GM19099 (cell line): ENCODE results near the gene CORO2B.

ENCODE experiments used
- POLR2A ChIP-seq: IDR thresholded peaks from 3 replicates; pipeline ENCODE4 v1.6.1; 2011; ENCODE audit warnings: low read depth; ENCODE audit not compliant: insufficient read length; ENCODE audit errors: extremely low read depth

The CORO2B gene

DNA sequence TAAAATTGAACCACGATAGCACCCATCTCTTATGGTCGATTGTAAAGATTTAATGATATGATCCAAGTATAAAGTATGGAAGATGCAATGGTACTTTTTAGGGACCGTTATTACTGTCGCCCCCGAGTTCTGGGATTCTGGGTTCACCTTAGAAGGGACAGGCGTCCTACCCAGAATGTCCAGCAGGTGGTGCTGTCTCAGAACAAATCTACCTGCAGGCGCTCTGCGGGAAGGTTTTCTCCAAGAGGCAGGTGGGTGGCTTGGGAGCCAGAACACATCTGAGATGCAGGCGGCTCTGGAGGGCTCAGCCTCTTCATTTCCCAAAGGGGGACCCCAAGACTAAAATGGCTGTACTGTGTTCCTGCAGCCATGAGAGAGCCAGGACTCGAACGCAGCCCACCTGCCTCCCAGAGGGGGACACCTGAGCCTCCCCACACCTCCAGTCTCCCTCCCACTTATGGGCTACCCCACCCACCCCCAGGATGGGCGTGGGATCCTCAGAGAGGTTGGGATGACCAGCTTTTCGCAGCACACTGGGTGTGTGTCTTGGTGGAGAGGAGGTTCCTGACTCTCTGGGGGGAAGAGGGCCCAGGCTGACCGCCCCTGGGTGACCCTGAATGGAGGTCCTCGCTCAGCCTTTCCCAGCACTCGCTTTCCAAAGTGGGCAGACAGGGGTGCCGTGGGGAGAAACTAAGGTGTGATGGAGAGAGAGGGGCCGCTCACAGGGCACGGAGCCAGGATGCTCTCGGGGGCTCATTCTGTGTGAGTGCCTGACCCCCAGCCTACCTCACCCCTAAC lies 28.1 kb upstream of the CORO2B start:
- no peak for TF ChIP-seq POLR2A

DNA sequence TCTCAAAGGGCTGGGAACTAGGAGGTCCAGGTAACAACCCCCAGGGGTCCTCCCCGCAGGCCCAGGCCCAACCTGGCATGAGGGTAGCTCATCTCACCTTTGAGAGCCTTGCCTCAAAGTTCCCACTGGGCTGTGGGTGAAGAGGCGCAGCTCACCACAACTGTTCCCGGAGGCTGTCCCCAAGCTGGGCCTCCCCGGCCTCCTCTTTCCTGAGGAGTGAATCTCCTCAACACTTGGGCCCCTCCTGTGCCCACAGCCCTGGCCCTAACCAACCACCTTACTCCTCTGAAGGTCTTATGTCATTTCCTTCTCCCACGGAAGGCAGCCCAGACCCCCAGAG lies 27.5 kb upstream of the CORO2B start:
- TF ChIP-seq POLR2A: no peak

DNA sequence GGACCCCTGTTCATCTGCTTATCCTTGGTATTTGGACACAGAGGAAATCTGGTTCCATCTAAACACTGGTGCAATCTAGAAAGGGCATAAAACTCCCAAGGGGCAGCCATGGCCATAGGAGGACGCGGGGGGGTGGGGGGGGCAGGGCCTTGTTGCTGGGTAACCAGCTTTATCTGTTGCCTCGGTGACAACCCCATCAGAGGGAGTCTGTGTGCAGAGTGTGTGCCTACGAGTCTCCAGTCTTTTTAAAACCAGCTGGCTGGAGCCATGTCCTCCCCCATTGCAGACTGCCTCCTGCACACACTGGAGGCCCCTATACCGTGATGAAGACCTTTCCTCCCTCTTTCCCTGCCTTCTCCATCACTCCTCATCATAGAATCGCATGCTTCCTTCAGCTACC lies 26.4 kb upstream of the CORO2B start:
- no peak for TF ChIP-seq POLR2A

DNA sequence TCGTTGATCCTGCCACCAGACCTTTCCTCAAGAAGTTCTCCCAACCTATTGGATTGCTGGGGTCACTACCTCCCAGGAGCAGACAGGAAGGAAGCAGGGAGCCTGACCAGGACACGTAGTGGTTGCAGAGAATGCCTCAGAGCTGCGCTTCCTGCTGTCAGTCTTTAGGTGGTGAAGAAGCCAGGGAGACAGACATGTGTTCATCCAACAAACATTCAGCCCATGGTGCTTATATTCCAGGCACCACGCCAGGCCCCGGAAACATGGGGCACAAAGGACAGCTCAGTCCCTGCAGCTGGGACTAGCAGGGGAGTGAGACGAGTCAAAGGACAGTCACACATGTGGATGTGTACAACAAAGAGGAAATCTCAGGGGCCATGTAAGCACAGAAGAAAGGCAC lies 26.0 kb upstream of the CORO2B start:
- TF ChIP-seq POLR2A: no peak

DNA sequence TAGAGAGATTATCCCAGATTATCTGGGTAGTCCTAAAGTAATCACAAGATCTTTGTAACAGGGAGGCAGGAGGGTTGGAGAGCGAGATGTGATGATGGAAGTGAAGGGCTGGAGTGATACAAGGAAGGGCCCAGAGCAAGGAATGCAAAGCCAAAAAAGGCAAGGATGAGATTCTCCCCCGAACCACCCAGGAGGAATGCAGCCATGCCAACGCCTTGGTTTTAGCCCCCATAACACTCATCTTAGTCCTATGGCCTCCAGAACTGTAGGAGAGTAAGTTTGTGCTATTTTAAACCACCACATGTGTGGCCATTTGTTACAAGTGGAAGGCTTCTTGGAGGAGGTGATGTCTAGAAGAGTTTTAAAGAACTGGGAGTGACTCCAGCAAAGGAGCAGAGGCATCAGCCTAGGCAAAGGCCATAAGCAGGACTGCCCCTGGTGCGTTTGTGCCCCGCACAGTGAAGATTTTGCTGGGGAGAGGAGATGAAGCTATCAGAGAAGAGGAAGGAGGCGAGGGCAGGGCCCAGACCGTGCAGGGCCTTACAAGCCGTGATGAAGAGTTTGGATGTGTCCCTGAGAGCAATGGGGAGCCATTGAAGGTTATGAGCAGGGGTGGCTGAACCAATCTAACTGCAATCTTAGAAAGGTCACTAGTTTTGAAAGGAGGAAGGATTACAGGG lies 25.3 kb upstream of the CORO2B start:
- TF ChIP-seq POLR2A: no peak

DNA sequence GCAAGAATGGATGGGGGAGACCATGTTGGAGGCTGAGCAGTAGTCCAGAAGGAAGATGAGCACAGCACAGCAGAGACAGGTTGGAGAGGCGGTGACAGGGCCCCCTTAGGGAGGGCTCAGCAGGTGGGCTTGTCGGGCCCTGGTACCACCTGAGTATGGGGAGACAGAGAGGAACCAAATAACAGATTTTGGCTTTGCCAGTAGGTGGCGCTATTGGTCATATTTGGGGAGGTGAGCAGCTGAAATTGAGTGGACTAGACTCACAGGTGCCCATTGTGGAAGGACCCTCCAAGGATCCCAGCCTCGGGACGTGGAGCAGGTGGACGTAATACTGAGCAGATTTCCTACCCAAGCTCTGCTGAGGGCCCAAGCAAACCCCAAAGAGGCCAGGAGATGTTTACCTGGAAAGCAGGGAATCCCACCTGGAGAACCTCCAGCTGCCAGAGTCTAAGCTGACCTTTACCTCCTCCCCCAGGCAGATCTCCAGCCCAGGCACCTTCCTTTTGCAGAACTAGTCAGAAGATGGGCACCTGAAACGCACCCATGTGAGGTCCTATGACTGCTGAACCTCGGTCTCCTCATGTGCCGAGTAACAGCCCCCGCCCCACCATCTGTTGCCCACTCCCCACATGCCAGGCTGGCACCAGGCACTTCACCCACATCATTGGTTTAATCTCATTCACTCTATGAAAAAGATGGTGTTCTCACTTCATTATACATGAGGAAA lies 24.6 kb upstream of the CORO2B start:
- TF ChIP-seq POLR2A: no peak

DNA sequence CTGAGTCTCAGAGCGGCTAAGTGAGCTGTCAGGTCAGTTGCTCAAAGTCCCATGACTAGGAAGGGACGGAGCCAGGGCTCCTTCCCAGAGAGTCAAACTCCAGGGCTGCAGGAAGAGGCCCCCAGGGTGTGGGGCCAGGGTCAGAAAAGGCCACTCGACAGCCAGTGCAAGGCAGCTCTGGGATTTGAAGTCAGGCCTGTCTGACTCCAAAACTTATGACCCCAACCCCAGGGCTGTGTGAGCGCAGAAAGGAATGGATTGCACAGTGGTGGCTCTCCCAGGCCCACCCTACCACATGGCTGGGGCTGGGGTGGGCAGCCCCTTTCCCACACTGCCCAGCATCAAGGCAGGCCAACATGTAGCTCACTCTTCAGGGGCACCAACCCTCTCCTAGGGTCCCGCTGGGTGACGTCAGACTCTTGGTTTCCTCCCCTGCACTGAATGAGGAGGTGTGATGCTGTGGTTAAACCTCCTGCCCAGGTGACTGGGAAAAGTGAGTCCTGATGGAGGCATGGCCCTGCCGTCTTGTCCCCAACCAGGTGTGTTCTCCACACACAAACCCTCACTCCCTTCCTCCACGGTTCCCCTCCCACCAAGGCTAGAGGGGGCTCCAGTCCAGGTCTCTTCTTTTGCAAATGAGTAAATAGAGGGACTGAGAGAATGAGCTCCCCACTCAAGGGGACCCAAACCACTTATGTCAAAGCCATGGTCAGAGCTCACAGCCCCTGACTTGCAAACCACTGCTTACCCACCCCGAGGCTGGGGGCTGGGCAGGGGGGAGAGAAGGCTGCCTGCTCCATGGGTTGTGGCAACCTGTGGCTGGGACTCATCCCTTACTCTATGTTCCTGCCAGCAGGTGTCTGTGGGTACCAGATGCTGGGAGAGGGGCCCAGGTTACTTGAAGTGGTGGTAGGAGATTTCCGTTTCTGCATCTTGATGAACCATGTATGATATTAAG lies 23.8 kb upstream of the CORO2B start:
- TF ChIP-seq POLR2A: no peak

DNA sequence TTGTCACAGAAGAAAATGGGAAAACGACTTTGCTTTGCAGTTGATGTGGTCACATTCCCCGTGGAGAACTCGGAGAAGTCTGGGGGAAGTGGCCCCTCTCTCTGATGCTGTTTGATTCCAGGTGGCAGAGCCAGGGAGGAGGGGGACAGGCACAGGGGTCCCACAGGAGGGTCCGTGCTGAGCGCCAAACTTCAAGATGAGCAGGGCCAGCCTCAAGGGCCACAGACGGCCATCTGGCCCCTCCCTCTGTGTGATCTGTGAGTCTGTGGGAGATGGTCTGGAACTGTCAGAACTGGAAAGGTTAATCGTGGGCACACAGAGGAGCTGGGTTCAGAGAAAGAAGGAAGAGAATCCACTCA lies 23.1 kb upstream of the CORO2B start:
- TF ChIP-seq POLR2A: no peak

DNA sequence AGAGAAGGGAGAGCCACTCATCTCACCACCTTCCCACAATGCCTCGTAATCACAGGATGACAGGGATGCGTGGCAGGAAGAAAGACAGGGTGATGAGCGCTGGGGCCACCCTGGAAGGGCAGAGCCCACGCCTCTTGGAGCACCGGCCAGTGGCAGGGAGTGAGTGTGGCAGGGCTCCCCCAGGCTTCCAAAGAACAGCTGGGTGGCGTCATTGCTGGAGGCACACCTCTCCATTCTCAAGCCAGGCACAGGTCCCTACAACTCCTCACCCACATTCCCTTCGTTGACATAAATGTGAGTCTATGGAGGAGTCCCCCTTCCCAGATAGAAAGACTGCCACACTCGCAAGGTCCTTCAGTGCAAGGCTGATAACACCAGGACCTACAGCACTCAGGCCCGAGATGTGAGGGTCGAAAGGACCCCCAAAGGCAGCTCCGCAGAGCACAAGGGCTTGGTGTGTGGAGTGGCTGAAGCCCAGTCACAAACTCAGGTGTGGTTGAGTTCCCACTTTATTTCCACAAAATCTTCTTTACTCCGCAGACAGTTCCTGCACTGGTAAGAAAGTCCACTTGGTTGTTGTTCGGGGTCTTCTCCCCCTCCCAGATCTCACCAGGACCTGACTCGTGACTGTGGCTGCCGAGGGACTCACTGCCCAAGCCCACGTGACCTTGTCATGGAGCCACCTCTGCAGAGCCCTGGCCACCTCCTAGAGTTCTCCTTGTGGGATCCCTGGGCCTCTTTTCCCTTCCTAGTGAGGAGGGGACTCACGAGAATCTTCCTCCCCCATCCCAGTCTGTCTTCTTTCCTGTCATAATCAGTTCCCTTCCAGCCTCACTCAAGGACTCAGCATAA lies 22.4 kb upstream of the CORO2B start:
- no peak for TF ChIP-seq POLR2A

DNA sequence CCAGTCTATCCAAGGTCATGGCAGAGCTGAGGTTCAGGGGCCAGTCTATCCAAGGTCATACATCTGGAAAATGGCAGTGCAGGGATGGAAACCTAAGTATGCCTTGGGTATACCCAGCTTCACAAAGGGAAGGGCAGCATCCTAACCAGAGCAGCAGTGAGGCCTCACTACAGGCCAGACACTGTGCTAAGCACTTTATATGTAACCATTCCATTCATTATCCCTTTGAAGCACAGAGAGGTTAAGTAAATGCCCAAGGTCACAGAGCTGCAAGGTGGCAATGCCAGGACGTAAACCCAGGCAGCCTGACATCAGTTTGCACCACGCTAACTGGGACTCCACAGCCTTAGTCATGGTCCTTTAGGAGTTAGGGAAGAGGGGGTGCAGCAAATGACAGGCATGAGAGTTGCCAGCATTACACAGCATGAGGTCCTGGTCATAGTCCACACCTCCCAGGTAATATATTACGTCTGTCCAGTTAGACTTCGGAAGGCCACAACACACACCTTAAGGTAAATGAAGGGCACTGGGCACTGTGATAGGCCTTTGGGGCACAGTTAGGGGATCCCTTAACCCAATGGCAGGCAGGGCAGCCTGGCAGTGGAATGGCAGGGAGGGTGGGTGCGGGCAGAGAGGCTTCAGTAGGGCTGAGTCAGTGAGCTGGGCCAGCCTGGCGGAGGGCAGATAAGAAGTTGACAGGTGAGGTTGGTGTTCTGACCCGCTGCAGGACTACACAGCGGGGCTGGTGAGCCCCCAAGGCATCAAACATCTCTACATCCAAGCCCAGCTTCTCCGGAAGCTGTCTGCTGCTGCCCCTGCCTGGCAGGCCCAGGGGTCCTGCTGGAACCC lies 21.1 kb upstream of the CORO2B start:
- TF ChIP-seq POLR2A: no peak

DNA sequence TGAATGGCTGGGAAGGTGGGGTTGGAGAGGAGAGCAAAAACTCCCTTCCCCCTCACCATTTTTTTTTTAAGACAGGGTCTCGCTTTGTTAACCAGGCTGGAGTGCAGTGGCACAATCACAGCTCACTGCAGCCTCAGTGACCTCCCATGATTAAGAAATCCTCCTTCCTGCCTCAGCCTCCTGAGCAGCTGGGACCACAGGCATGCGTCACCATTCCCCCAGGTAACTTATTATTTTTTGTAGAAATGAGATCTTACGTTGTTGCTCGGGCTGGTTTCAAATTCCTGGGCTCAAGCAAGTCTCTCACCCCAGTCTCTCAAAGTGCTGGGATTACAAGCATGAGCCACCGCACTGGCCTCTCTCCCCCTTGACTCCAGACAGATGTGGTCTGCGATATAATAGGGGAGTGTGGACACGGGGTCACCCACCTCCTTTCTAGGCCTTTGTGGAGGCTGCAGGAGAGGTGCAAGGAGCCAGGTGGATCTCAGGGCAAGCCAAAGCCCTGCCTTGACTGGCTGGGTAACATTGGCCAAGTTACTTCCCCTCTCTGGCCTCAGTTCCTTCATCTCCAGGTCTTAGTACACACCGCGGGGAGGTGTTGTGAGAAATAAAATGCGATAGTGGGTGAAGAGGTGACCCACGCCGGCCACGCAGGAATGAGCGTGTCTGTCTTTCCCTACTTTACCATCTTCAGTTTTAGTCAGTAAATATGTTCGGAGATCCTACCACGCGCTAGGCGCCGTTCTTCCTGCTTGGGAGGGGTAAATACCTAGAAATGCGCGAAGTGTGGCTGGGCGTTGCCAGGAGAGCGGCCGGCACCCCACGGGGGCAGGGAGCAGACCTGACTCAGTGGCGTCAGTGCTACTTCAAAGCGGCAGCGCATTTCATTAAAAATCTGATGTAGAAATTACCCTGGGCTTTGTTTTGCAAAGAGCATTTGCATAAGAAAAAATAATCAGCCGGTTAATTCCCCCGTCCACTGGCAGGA lies 20.2 kb upstream of the CORO2B start:
- no peak for TF ChIP-seq POLR2A

DNA sequence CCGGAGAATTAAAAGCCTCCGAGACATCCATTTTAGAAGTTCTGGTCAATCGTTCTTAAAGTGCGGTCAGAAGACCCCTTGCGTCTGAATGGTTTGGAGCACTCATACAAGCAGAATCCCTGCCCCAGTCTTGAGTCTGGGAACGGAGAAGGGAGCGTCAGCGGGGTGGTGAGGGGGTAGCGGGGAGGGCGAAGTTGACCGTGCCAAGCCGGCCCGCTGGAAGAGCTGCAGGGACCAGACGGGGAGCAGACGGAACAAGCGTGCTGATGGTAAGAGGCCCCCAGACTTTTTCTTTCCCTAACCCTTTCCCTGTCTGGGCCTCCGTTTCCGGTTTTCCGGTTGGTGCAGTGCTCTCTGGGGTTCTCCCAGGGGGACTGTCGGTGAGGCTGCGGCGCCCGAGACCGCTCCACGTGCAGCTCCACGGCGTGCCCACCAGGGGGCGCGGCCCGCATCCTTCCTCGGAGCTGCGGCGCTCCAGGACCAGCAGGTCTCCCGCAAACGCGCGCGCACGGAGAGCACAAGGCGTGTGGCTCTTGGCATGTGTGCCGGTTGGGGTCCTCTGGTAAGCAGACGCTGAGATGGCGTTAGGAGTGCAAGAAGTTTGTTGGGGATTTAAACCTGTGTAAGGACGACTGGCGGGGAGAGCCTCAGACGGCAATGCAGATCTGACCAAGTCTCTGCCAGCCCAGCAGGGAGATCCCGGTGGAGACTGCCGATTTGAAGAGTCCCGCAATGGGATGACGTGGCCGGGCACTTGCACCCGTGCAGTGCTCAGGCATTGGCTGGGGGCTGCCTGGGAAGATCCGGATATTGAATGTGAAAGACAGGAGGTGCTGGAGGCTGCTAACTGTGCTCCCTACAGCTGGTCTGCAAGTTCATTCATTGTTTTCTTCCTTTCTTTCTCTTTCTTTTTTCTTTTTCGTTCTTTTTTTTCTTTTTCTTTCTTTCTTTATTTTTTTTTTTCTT lies 19.2 kb upstream of the CORO2B start:
- no peak for TF ChIP-seq POLR2A
